ENCODE measurements around the gene RAB15.

GRCh38 chr14:64954491-64955240, 17.5 kb downstream of the RAB15 start:
- TF ChIP-seq POLR2A (IDR thresholded peaks at IDR 0.05) (no peak), CTCF (IDR thresholded peaks at IDR 0.05) (no peak)

Data from suprapubic skin (tissue), 3 donors.